UCSD-AML1 (cell line): ENCODE data around the gene SLC39A2.

ENCODE experiments used
- DNase-seq: peaks from one replicate; lab custom pipeline; 2025; ENCODE audit not compliant: unreplicated experiment; lab: John Stamatoyannopoulos, UW

The SLC39A2 gene

DNA sequence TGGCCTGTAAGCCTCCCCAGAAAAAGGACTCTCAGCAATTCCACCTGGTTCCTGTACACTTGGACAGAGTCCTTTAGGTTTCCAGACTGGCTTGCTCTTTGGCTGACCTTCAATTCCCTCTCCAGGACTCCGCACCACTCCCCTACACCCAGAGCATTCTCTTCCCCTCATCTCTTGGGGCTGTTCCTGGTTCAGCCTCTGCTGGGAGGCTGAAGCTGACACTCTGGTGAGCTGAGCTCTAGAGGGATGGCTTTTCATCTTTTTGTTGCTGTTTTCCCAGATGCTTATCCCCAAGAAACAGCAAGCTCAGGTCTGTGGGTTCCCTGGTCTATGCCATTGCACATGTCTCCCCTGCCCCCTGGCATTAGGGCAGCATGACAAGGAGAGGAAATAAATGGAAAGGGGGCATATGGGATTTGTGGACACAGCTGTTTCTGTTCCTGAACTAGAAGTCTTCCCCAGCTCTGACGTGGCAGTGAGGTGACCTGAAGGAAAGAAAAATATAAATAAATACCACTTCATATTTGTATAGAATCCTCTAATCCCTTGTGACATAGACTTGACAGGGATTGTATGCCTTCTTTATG is 44.4 kb downstream of the SLC39A2 start:
- no peak for DNase-seq

DNA sequence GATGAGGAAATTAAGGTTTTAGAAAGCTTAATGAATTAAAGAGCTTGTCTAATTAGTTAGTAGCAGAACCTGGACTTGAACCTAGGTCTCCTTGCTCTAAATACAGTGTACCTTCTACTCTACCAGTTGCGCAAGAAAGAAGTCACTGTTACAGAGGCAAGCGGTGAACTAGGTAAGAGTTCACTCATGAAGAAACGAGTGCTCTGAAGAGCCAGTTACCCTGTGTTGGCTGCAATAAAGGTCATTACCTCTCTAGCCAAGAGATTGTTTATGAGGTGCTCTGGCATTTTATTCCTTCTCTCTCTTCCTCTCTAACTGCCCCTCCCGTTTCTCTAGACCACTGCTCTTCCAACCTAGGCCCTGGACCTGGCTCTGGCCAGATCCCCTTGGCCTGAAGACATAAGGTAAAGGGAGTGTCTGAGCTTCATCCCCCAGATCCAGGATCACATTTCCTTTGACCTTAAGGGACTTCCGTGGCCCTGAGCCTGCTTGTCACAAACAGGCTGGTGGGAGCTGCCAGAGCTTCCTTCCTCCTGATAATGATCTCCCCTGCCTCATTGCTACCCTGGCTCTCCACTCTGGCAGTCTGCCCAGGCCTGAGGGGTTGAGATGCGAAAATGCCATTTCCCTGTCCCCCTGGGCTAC is 45.0 kb downstream of the SLC39A2 start:
- DNase-seq = peak; percentile 83

DNA sequence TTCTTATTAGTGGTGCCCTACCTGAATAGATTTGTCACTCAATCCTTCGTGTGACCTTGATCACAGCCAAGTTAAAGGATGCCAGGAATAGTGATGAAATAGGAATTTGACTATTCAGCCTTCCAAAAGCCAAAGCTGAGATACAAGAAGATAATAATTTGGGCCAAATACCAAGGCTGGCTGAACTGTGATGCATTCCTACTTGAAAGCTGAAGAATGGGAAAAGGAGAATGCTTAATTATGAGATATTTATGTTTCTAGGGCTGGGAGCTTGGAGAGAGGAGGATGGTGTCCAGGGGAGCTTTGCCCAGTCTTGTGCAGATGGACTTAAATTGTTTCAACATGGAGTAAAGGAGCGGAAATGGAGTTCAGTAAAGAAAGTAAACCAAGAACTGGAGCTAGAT is 48.3 kb downstream of the SLC39A2 start:
- no peak for DNase-seq

DNA sequence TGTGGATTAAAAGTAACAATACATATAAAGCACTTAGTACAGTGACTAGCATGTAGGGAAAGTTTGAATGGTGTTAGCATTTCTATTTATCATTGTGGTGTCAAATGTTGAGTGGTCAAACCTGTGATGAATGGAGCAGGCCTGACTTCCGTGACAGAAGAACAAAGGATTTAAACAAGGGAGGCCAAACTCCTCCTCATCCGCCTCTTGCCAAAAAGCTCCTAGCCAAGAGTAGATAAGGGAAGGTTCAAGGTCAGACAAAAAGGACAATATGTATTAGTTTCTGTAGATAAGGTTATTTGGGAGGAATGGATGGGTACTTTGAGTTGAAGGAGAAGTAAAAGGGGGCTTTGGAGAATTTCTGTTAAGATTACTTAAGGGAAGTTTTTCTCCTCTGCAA is 49.5 kb downstream of the SLC39A2 start:
- no peak for DNase-seq

DNA sequence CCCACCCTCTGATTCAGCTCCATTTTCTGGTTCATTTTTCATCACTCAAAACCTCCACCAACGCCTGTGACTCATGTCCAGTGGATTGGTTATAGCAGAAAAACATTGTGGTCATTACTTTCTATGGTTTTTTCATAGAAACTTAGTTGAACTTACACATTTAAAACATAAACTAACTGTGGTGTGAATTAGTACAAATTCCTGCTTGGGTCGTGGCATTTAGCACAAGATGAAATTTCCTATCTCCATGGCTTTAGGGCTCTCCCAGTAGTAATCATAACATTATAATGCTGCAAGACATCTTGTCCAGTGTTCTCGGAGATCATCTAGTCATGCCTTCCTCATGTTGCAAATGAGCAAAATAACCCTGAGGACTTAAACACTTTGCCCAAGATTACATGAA is 50.2 kb downstream of the SLC39A2 start:
- no peak for DNase-seq

DNA sequence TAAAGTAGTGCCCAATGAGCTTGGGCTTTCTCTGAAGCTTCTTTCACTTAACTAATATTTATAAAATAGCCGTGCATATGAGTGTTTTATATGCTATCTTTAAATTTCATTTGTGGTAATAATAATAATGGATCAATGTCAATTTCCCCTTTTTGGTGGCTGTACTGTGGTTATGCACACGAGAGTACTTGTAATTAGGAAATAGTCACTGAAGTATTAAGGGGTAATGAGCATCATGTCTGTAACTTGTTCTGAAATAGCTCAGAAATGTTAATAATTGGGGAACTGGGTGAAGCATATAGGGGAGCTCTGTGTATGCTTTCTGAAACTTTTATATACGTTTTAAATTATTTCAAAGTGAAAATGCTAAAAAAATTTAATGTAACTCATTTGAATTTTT is 51.5 kb downstream of the SLC39A2 start:
- no peak for DNase-seq
